WTC11 (cell line): ENCODE results near the gene ANKRD17.

Source experiments
- FOXP1 ChIP-seq: sonication (generic); formaldehyde crosslinking; IDR thresholded peaks from 2 replicates; pipeline ENCODE4 v1.8.0; 2022; ENCODE audit warnings: missing genetic modification reagents, mild to moderate bottlenecking, moderate library complexity, borderline replicate concordance
- SP1 ChIP-seq: sonication (generic); formaldehyde crosslinking; conservative IDR thresholded peaks from 2 replicates; pipeline ENCODE4 v1.8.1; 2022; ENCODE audit warnings: missing genetic modification reagents
- TF ChIP-seq, protein P1 (sequence below): fragments of 200-600 bp; IDR thresholded peaks from 2 replicates; pipeline ENCODE4 v1.8.0; 2022; ENCODE audit warnings: antibody characterized with exemption
- TF ChIP-seq, protein P2 (sequence below): sonication (generic); formaldehyde crosslinking; IDR thresholded peaks from 2 replicates; pipeline ENCODE4 v1.8.1; 2023; ENCODE audit warnings: mild to moderate bottlenecking, missing genetic modification reagents, moderate library complexity

DNA sequence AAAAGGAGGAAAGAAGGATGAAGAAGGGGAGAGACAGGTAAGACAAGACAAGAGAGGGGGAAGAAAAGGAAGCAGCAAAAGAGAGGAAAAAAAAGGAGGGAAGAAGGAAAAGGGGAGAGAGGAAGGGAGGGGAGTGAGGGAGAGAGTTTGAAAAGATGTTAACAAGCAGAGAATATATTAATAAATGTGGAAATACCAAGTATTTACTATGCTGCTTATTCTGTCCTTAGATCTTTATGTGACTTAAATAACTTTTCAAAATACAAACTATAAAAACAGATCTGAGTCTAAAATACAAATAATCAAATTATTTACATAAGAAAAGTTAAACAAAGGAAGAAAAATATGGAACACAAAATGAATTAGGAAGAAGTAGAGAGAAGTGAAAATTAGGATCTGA is 170.7 kb downstream of the ANKRD17 start:
- no peak for TF ChIP-seq SP1 (CRISPR knock-in tag)
- TF ChIP-seq, protein P1, sequence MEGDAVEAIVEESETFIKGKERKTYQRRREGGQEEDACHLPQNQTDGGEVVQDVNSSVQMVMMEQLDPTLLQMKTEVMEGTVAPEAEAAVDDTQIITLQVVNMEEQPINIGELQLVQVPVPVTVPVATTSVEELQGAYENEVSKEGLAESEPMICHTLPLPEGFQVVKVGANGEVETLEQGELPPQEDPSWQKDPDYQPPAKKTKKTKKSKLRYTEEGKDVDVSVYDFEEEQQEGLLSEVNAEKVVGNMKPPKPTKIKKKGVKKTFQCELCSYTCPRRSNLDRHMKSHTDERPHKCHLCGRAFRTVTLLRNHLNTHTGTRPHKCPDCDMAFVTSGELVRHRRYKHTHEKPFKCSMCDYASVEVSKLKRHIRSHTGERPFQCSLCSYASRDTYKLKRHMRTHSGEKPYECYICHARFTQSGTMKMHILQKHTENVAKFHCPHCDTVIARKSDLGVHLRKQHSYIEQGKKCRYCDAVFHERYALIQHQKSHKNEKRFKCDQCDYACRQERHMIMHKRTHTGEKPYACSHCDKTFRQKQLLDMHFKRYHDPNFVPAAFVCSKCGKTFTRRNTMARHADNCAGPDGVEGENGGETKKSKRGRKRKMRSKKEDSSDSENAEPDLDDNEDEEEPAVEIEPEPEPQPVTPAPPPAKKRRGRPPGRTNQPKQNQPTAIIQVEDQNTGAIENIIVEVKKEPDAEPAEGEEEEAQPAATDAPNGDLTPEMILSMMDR: no peak
- TF ChIP-seq FOXP1 (CRISPR knock-in tag): no peak
- TF ChIP-seq, protein P2, sequence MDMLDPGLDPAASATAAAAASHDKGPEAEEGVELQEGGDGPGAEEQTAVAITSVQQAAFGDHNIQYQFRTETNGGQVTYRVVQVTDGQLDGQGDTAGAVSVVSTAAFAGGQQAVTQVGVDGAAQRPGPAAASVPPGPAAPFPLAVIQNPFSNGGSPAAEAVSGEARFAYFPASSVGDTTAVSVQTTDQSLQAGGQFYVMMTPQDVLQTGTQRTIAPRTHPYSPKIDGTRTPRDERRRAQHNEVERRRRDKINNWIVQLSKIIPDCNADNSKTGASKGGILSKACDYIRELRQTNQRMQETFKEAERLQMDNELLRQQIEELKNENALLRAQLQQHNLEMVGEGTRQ (CRISPR knock-in tag): no peak
